Measurements from ENCODE around the gene C1orf21. TPM values are rescaled to one million over a fixed set of nuclear protein-coding genes. Genes with fewer than 3 reads are reported as not detected.

The C1orf21 gene
- total RNA-seq, 2 experiments from 2014 or later = 4.5 to 4.9 TPM

DNA sequence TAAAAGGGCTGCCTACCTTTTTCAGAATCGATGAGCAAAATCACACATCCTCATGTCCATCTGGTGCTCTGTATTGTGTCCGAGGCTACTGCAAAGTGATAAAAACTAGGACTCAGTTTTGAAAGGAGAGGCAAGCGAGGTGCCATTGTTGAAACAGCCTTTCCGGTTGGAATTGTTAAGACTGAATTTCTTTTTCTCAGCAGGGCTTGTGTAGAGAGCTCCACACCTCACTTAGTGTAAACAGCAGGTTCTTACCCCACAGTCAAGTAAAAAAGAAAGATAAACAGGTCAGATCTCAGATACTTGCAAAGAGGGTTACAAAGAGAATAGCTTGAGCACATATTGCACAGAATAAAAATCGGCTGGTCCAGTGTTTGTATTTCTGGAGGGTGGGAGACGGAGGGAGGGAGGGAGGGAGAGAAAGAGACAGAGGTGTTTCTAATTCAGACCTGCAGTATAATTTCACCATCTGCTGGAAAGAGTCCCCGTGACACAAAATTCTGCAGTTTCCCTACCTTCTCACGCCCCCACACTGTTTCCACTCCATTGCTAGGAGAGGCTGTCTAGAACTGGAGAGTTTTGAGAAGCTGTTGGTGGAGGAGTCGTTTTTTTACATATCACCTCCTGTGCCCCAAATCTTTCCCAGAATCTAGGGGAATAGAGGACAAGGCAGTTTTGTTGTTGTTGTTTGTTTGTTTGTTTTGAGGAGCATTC is 285.3 kb downstream of the C1orf21 start:
- ChIA-PET CTCF (no interaction called here), POLR2A (no interaction called here)

DNA sequence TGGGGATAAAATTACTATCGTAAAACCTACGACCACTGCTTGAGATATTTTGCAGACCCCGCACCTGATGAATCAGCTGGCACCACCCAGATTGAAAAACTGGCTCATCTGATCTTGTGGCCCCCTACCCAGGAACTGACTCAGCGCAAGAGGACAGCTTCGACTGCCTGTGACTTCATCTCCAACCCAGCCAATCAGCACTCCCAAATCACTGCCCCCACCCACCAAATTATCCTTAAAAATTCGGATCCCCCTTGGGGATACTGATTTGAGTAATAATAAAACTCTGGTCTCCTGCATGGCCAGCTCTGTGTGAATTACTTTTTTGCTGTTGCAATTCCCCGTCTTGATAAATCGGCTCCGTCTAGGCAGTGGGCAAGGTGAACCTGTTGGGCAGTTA is 286.5 kb downstream of the C1orf21 start:
- CTCF ChIA-PET = interaction anchor here (1.2 kb wide), 1 partner anchor 9 kb away, joined by 3 read pairs; no protein-coding TSS in a partner anchor
- POLR2A ChIA-PET = no interaction called here

DNA sequence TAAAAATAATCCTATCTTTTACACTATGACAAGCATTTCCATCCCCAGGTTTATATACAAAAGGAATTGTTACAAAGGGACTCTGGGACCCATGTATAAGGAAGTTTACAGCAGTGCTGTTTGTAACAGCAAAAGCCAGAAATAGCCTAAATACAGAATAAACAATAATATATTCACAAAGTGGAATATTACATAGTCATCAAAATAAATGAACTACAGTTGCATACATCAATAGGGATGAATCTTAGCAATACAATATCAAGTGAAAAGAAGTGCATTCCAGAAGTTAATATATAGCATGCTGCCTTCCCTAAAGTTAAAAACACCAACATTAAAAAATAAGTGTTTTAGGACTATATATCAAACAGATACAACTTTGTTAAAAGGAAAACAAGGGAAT is 290.5 kb downstream of the C1orf21 start:
- ChIA-PET POLR2A (no interaction called here), CTCF (no interaction called here)
